WTC11 (cell line): ENCODE results near the gene B9D2. TPM values are rescaled to one million over a fixed set of nuclear protein-coding genes. Genes with fewer than 3 reads are reported as not detected.

Experiments
- ATAC-seq: fragments of 200-7000 bp; cut with Tn5 transposase; 2 replicates; pipeline ENCODE4 v1.10.0; 2021; ENCODE audit warnings: mild to moderate bottlenecking, moderate library complexity
- CTCF ChIA-PET: fragments of 300-600 bp; sonication (Branson Sonifier 250); formaldehyde crosslinking; loops from one replicate; lab custom pipeline; 2021; ENCODE audit warnings: antibody characterized with exemption; lab: Charles Lee
- POLR2A ChIA-PET: fragments of 350-600 bp; sonication (Branson Sonifier 250); formaldehyde crosslinking; loops from one replicate; lab custom pipeline; 2021; ENCODE audit warnings: antibody characterized with exemption; lab: Charles Lee
- DNase-seq: peaks from one replicate; pipeline ENCODE4 v3.0.0; 2021; ENCODE audit warnings: low spot score
- H3K27ac Mint-ChIP-seq: 2 replicates; pipeline ENCODE4 v1.8.0; 2021; ENCODE audit warnings: mixed read lengths
- H3K27me3 Mint-ChIP-seq: 2 replicates; pipeline ENCODE4 v1.8.0; 2021; ENCODE audit warnings: low read depth, mild to moderate bottlenecking, moderate library complexity, mixed read lengths
- H3K36me3 Mint-ChIP-seq: 2 replicates; pipeline ENCODE4 v1.8.0; 2021; ENCODE audit warnings: mixed read lengths
- H3K4me1 Mint-ChIP-seq: 2 replicates; pipeline ENCODE4 v1.8.0; 2022; ENCODE audit warnings: mixed read lengths
- H3K4me3 Mint-ChIP-seq: 2 replicates; pipeline ENCODE4 v1.8.0; 2021; ENCODE audit warnings: mild to moderate bottlenecking, moderate library complexity, mixed read lengths
- H3K9me3 Mint-ChIP-seq: 2 replicates; pipeline ENCODE4 v1.8.0; 2021; ENCODE audit warnings: mixed read lengths
- JUN ChIP-seq: sonication (generic); formaldehyde crosslinking; IDR thresholded peaks from 2 replicates; pipeline ENCODE4 v1.8.0; 2023; ENCODE audit warnings: mild to moderate bottlenecking, missing genetic modification reagents
- KAT7 ChIP-seq: sonication (generic); formaldehyde crosslinking; IDR thresholded peaks from 2 replicates; pipeline ENCODE4 v1.8.1; 2023; ENCODE audit warnings: missing genetic modification reagents, mild to moderate bottlenecking, borderline replicate concordance
- MYBL2 ChIP-seq: sonication (generic); formaldehyde crosslinking; IDR thresholded peaks from 2 replicates; pipeline ENCODE4 v1.8.1; 2023; ENCODE audit warnings: mild to moderate bottlenecking, moderate library complexity, missing genetic modification reagents
- NFYB ChIP-seq: sonication (generic); formaldehyde crosslinking; conservative IDR thresholded peaks from 2 replicates; pipeline ENCODE4 v1.8.0; 2022; ENCODE audit warnings: low read depth, missing genetic modification reagents
- NR1H2 ChIP-seq: sonication (generic); formaldehyde crosslinking; IDR thresholded peaks from 2 replicates; pipeline ENCODE4 v1.9.0; 2021; ENCODE audit warnings: mild to moderate bottlenecking, moderate library complexity, missing genetic modification reagents
- NR3C1 ChIP-seq: sonication (generic); formaldehyde crosslinking; conservative IDR thresholded peaks from 2 replicates; pipeline ENCODE4 v1.8.1; 2023; ENCODE audit warnings: low read depth, mild to moderate bottlenecking, missing genetic modification reagents
- RELA ChIP-seq: sonication (generic); formaldehyde crosslinking; IDR thresholded peaks from 2 replicates; pipeline ENCODE4 v1.8.1; 2022; ENCODE audit warnings: missing genetic modification reagents, mild to moderate bottlenecking, borderline replicate concordance
- RORB ChIP-seq: fragments of 250-450 bp; sonication (Bioruptor Pico); IDR thresholded peaks from 2 replicates; pipeline ENCODE4 v1.9.0; 2021; ENCODE audit warnings: mild to moderate bottlenecking
- ZNF121 ChIP-seq: sonication (generic); formaldehyde crosslinking; IDR thresholded peaks from 2 replicates; pipeline ENCODE4 v1.8.0; 2023; ENCODE audit warnings: missing genetic modification reagents
- ZNF138 ChIP-seq: sonication (generic); formaldehyde crosslinking; conservative IDR thresholded peaks from 2 replicates; pipeline ENCODE4 v1.8.1; 2022; ENCODE audit warnings: mild to moderate bottlenecking, moderate library complexity, missing genetic modification reagents
- ZNF219 ChIP-seq: sonication (generic); formaldehyde crosslinking; IDR thresholded peaks from 2 replicates; pipeline ENCODE4 v1.8.0; 2023; ENCODE audit warnings: missing genetic modification reagents, mild to moderate bottlenecking, borderline replicate concordance
- ZNF317 ChIP-seq: sonication (generic); formaldehyde crosslinking; IDR thresholded peaks from 2 replicates; pipeline ENCODE4 v1.8.1; 2023; ENCODE audit warnings: low read depth, mild to moderate bottlenecking, moderate library complexity, missing genetic modification reagents, borderline replicate concordance
- ZNF423 ChIP-seq: fragments of 250-450 bp; sonication (Bioruptor Pico); IDR thresholded peaks from 2 replicates; pipeline ENCODE4 v2.1.2; 2022; ENCODE audit warnings: mild to moderate bottlenecking, moderate library complexity
- total RNA-seq: library from RNA; stranded (reverse); gene quantifications from 3 replicates; pipeline ENCODE4 v1.2.3, GENCODE V29; 2021
- TF ChIP-seq, protein P1 (sequence below): sonication (generic); formaldehyde crosslinking; IDR thresholded peaks from 2 replicates; pipeline ENCODE4 v1.8.0; 2022; ENCODE audit warnings: mild to moderate bottlenecking, missing genetic modification reagents
- TF ChIP-seq, protein P2 (sequence below): sonication (generic); formaldehyde crosslinking; IDR thresholded peaks from 2 replicates; pipeline ENCODE4 v1.8.1; 2022; ENCODE audit warnings: mild to moderate bottlenecking, missing genetic modification reagents, moderate library complexity, borderline replicate concordance
- TF ChIP-seq, protein P3 (sequence below): sonication (generic); formaldehyde crosslinking; IDR thresholded peaks from 2 replicates; pipeline ENCODE4 v1.8.0; 2023; ENCODE audit warnings: missing genetic modification reagents
- TF ChIP-seq, protein P4 (sequence below): fragments of 250-450 bp; sonication (Bioruptor Pico); IDR thresholded peaks from 2 replicates; pipeline ENCODE4 v1.9.0; 2021; ENCODE audit warnings: mild to moderate bottlenecking
- TF ChIP-seq, protein P5 (sequence below): sonication (generic); formaldehyde crosslinking; IDR thresholded peaks from 2 replicates; pipeline ENCODE4 v1.8.0; 2022; ENCODE audit warnings: mild to moderate bottlenecking, missing genetic modification reagents
- TF ChIP-seq, protein P6 (sequence below): fragments of 200-600 bp; IDR thresholded peaks from 2 replicates; pipeline ENCODE4 v1.8.0; 2022; ENCODE audit warnings: antibody characterized with exemption
- TF ChIP-seq, protein P7 (sequence below): sonication (generic); formaldehyde crosslinking; IDR thresholded peaks from 2 replicates; pipeline ENCODE4 v1.8.1; 2023; ENCODE audit warnings: mild to moderate bottlenecking, missing genetic modification reagents, moderate library complexity

B9D2 gene
- total RNA-seq, 1 experiment from 2014 or later = 4.7 TPM

DNA sequence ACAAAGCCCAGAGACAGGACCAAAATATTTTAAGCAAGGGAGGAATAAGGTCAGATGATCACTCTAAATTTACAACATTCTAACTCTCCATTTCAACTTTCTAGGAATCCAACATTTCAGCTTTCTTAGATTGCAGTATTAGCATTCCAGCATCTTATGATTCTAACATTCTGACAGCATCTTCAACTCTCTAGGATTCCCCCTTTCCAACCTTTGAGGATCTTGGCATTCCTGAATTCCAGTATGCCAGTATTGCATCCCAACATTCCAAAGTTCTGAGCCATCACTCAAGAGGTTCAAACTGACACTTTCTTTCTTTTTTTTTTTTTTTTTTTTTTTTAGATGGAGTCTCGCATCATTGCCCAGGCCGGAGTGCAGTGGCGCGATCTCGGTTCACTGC, 24.0 kb downstream of the B9D2 start (continued):
- TF ChIP-seq, protein P1, sequence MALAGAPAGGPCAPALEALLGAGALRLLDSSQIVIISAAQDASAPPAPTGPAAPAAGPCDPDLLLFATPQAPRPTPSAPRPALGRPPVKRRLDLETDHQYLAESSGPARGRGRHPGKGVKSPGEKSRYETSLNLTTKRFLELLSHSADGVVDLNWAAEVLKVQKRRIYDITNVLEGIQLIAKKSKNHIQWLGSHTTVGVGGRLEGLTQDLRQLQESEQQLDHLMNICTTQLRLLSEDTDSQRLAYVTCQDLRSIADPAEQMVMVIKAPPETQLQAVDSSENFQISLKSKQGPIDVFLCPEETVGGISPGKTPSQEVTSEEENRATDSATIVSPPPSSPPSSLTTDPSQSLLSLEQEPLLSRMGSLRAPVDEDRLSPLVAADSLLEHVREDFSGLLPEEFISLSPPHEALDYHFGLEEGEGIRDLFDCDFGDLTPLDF (CRISPR knock-in tag) = no peak
- TF ChIP-seq RORB (no peak), NFYB (CRISPR knock-in tag) (no peak), ZNF138 (CRISPR knock-in tag) (no peak), NR3C1 (CRISPR knock-in tag) (no peak)
- TF ChIP-seq, protein P2, sequence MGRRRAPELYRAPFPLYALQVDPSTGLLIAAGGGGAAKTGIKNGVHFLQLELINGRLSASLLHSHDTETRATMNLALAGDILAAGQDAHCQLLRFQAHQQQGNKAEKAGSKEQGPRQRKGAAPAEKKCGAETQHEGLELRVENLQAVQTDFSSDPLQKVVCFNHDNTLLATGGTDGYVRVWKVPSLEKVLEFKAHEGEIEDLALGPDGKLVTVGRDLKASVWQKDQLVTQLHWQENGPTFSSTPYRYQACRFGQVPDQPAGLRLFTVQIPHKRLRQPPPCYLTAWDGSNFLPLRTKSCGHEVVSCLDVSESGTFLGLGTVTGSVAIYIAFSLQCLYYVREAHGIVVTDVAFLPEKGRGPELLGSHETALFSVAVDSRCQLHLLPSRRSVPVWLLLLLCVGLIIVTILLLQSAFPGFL (CRISPR knock-in tag) = no peak
- TF ChIP-seq, protein P3, sequence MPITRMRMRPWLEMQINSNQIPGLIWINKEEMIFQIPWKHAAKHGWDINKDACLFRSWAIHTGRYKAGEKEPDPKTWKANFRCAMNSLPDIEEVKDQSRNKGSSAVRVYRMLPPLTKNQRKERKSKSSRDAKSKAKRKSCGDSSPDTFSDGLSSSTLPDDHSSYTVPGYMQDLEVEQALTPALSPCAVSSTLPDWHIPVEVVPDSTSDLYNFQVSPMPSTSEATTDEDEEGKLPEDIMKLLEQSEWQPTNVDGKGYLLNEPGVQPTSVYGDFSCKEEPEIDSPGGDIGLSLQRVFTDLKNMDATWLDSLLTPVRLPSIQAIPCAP (CRISPR knock-in tag) = no peak

DNA sequence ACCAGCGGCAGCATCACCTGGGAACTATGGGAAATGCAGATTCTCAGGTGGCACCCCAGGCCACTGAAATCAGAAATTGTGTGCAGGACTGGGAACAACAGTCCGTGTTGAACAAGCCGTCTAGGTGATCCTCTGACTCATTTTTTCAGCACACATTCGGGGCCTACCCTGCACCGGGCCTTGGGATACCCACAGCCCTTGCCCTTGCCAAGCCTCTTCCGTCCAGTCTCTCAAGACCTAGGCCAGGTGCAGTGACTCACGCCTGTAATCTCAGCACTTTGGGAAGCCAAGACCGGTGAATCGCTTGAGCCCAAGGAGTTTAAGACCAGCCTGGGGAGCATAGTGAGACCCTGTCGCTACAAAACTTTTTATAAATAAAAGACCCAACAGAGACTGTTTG, 28.5 kb downstream of the B9D2 start:
- no peaks in the 10 kb centered on the region for H3K9me3 Mint-ChIP-seq
- ATAC-seq = no peak
- H3K36me3 Mint-ChIP-seq = no peaks in the 10 kb centered on the region
- H3K27me3 Mint-ChIP-seq = peaks cover 19% of the 10 kb centered on the region
- no peak overlapping the region for H3K27ac Mint-ChIP-seq
- H3K4me3 Mint-ChIP-seq = no peak overlapping the region
- no peak for DNase-seq
- ChIA-PET CTCF (interaction anchor here (0.7 to 1.8 kb wide), 4 partner anchors 11 to 868 kb away, joined by 3 to 5 read pairs (median 3); no protein-coding TSS in a partner anchor), POLR2A (no interaction called here)
- TF ChIP-seq ZNF121 (CRISPR knock-in tag) (no peak), JUN (CRISPR knock-in tag) (no peak), ZNF317 (CRISPR knock-in tag) (no peak), MYBL2 (CRISPR knock-in tag) (no peak), KAT7 (CRISPR knock-in tag) (no peak), NR1H2 (no peak), ZNF423 (CRISPR knock-in tag) (no peak), RELA (CRISPR knock-in tag) (no peak), ZNF219 (CRISPR knock-in tag) (no peak)
- TF ChIP-seq, protein P4, sequence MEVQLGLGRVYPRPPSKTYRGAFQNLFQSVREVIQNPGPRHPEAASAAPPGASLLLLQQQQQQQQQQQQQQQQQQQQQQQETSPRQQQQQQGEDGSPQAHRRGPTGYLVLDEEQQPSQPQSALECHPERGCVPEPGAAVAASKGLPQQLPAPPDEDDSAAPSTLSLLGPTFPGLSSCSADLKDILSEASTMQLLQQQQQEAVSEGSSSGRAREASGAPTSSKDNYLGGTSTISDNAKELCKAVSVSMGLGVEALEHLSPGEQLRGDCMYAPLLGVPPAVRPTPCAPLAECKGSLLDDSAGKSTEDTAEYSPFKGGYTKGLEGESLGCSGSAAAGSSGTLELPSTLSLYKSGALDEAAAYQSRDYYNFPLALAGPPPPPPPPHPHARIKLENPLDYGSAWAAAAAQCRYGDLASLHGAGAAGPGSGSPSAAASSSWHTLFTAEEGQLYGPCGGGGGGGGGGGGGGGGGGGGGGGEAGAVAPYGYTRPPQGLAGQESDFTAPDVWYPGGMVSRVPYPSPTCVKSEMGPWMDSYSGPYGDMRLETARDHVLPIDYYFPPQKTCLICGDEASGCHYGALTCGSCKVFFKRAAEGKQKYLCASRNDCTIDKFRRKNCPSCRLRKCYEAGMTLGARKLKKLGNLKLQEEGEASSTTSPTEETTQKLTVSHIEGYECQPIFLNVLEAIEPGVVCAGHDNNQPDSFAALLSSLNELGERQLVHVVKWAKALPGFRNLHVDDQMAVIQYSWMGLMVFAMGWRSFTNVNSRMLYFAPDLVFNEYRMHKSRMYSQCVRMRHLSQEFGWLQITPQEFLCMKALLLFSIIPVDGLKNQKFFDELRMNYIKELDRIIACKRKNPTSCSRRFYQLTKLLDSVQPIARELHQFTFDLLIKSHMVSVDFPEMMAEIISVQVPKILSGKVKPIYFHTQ (CRISPR knock-in tag) = no peak
- TF ChIP-seq, protein P5, sequence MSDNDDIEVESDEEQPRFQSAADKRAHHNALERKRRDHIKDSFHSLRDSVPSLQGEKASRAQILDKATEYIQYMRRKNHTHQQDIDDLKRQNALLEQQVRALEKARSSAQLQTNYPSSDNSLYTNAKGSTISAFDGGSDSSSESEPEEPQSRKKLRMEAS (CRISPR knock-in tag) = no peak
- TF ChIP-seq, protein P6, sequence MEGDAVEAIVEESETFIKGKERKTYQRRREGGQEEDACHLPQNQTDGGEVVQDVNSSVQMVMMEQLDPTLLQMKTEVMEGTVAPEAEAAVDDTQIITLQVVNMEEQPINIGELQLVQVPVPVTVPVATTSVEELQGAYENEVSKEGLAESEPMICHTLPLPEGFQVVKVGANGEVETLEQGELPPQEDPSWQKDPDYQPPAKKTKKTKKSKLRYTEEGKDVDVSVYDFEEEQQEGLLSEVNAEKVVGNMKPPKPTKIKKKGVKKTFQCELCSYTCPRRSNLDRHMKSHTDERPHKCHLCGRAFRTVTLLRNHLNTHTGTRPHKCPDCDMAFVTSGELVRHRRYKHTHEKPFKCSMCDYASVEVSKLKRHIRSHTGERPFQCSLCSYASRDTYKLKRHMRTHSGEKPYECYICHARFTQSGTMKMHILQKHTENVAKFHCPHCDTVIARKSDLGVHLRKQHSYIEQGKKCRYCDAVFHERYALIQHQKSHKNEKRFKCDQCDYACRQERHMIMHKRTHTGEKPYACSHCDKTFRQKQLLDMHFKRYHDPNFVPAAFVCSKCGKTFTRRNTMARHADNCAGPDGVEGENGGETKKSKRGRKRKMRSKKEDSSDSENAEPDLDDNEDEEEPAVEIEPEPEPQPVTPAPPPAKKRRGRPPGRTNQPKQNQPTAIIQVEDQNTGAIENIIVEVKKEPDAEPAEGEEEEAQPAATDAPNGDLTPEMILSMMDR = no peak
- TF ChIP-seq, protein P7, sequence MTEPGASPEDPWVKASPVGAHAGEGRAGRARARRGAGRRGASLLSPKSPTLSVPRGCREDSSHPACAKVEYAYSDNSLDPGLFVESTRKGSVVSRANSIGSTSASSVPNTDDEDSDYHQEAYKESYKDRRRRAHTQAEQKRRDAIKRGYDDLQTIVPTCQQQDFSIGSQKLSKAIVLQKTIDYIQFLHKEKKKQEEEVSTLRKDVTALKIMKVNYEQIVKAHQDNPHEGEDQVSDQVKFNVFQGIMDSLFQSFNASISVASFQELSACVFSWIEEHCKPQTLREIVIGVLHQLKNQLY = no peak
- TF ChIP-seq, all 79 proteins: peak for 0
- peaks cover 25% of the 10 kb centered on the region for H3K4me1 Mint-ChIP-seq
